Measurements from ENCODE around the gene MYO5A. TPM values are rescaled to one million over a fixed set of nuclear protein-coding genes. Genes with fewer than 3 reads are reported as not detected.

MYO5A gene
- total and polyA plus RNA-seq, 9 of the 15 experiments (the other 6 are each of a cell fraction or from before 2014, with no cell fraction given) = 0.03 to 0.82 (median 0.40) TPM

DNA sequence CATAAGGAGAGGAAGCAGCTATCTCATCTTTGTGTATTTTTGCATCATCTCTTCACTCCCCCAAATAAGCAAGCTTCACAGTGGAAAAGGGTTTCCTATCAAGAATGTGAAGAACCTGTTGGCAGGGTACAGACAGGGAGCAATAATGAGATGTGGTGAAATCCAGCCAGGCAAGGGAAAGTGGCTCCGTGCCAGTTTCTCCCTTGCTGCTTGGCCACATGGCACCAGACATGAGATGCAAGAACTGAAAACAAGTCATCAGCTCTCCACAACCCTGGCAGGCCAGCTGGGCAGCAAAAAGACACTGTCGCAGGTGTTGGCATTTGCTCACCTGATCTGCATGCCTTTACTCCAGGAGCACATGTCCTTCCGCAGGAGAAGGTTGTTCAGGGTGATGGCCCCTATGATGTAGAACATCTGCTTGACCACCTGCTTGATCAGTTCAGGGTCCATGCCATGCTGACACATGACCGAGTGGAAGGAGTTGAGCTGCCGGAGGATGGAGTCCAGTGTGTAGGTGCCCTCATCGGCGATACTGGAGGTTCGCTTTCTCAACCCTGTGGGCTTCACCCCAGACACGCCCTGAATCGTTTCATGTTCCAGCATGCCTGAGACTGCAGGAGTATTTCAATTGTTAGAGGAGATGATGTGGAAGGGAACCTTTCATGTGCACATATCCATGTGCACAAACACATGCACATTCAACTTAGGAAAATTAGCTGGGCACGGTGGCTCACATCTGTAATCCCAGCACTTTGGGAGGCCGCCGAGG, 209.8 kb downstream of the MYO5A start (continued):
- TF ChIP-seq, protein P1, sequence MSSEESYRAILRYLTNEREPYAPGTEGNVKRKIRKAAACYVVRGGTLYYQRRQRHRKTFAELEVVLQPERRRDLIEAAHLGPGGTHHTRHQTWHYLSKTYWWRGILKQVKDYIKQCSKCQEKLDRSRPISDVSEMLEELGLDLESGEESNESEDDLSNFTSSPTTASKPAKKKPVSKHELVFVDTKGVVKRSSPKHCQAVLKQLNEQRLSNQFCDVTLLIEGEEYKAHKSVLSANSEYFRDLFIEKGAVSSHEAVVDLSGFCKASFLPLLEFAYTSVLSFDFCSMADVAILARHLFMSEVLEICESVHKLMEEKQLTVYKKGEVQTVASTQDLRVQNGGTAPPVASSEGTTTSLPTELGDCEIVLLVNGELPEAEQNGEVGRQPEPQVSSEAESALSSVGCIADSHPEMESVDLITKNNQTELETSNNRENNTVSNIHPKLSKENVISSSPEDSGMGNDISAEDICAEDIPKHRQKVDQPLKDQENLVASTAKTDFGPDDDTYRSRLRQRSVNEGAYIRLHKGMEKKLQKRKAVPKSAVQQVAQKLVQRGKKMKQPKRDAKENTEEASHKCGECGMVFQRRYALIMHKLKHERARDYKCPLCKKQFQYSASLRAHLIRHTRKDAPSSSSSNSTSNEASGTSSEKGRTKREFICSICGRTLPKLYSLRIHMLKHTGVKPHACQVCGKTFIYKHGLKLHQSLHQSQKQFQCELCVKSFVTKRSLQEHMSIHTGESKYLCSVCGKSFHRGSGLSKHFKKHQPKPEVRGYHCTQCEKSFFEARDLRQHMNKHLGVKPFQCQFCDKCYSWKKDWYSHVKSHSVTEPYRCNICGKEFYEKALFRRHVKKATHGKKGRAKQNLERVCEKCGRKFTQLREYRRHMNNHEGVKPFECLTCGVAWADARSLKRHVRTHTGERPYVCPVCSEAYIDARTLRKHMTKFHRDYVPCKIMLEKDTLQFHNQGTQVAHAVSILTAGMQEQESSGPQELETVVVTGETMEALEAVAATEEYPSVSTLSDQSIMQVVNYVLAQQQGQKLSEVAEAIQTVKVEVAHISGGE (CRISPR knock-in tag; IDR thresholded peaks at IDR 0.05) = no peak
- TF ChIP-seq ZNF75A (CRISPR knock-in tag; IDR thresholded peaks at IDR 0.05) (no peak), ZNF217 (CRISPR knock-in tag; IDR thresholded peaks at IDR 0.05) (no peak), GTF2E2 (tag; IDR thresholded peaks at IDR 0.05) (no peak), PHF21A (IDR thresholded peaks at IDR 0.05; ENCODE audit: borderline replicate concordance, low read depth) (no peak), RHOXF2B (CRISPR knock-in tag; conservative IDR thresholded peaks at IDR 0.05) (no peak), PYGO2 (tag; IDR thresholded peaks at IDR 0.05) (no peak)
- TF ChIP-seq, protein P2, sequence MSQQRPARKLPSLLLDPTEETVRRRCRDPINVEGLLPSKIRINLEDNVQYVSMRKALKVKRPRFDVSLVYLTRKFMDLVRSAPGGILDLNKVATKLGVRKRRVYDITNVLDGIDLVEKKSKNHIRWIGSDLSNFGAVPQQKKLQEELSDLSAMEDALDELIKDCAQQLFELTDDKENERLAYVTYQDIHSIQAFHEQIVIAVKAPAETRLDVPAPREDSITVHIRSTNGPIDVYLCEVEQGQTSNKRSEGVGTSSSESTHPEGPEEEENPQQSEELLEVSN (IDR thresholded peaks at IDR 0.05; ENCODE audit: borderline replicate concordance in 1 of 2, extremely low read depth in 1 of 2, insufficient read depth in 1 of 2, insufficient read length in 1 of 2, low read depth in 1 of 2, low read length in 1 of 2, poor library complexity in 1 of 2, severe bottlenecking in 1 of 2) = no peak
- TF ChIP-seq, protein P3, sequence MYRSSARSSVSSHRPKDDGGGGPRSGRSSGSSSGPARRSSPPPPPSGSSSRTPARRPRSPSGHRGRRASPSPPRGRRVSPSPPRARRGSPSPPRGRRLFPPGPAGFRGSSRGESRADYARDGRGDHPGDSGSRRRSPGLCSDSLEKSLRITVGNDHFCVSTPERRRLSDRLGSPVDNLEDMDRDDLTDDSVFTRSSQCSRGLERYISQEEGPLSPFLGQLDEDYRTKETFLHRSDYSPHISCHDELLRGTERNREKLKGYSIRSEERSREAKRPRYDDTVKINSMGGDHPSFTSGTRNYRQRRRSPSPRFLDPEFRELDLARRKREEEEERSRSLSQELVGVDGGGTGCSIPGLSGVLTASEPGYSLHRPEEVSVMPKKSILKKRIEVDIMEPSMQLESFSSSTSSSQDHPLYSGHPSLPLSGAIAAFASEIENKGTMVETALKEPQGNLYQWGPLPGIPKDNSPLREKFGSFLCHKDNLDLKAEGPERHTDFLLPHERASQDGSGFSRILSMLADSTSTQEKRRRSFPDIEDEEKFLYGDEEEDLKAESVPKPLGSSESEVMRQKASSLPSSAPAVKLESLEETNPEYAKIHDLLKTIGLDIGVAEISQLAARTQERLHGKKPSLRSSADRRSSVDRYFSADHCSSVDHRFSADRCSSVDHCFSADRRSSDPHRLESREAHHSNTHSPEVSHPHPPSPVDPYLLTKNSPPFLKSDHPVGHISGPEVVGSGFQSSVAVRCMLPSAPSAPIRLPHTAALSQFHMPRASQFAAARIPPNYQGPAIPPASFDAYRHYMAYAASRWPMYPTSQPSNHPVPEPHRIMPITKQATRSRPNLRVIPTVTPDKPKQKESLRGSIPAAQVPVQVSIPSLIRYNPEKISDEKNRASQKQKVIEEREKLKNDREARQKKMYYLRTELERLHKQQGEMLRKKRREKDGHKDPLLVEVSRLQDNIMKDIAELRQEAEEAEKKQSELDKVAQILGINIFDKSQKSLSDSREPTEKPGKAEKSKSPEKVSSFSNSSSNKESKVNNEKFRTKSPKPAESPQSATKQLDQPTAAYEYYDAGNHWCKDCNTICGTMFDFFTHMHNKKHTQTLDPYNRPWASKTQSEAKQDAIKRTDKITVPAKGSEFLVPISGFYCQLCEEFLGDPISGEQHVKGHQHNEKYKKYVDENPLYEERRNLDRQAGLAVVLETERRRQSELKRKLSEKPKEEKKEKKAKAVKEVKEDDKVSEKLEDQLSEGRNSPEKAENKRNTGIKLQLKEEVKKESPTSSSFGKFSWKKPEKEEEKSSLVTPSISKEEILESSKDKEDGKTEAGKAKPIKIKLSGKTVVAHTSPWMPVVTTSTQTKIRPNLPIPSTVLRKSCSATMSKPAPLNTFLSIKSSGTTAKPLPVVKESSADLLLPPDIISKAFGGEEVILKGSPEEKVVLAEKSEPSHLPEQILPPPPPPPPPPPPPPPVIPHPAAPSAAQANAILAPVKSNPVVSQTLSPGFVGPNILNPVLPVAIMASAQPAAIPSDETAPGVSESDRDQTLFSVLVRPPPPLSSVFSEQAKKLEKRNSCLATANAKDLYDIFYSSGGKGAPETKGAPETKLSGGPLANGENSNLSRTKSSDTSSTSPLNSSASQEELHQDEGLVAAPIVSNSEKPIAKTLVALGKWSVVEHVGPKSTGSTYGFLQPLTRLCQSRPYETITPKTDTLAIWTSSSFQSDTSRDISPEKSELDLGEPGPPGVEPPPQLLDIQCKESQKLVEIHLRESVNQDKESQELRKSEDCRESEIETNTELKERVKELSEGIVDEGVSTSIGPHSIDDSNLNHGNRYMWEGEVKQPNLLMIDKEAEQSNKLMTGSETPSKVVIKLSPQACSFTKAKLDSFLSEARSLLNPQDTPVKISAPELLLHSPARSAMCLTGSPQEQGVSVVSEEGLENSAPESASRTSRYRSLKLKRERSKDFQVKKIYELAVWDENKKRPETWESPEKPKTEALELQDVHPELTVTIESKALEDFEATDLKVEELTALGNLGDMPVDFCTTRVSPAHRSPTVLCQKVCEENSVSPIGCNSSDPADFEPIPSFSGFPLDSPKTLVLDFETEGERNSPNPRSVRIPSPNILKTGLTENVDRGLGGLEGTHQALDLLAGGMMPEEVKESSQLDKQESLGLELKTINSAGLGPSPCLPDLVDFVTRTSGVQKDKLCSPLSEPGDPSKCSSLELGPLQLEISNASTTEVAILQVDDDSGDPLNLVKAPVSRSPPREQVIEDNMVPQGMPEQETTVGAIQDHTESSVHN (IDR thresholded peaks at IDR 0.05; ENCODE audit: borderline replicate concordance in 1 of 2, low read depth in 1 of 2) = no peak
- TF ChIP-seq, protein P4, sequence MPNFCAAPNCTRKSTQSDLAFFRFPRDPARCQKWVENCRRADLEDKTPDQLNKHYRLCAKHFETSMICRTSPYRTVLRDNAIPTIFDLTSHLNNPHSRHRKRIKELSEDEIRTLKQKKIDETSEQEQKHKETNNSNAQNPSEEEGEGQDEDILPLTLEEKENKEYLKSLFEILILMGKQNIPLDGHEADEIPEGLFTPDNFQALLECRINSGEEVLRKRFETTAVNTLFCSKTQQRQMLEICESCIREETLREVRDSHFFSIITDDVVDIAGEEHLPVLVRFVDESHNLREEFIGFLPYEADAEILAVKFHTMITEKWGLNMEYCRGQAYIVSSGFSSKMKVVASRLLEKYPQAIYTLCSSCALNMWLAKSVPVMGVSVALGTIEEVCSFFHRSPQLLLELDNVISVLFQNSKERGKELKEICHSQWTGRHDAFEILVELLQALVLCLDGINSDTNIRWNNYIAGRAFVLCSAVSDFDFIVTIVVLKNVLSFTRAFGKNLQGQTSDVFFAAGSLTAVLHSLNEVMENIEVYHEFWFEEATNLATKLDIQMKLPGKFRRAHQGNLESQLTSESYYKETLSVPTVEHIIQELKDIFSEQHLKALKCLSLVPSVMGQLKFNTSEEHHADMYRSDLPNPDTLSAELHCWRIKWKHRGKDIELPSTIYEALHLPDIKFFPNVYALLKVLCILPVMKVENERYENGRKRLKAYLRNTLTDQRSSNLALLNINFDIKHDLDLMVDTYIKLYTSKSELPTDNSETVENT (CRISPR knock-in tag; IDR thresholded peaks at IDR 0.05) = no peak

Data from K562 (cell line).